HEK293 (cell line): ENCODE results near the gene TMEM45B.
"Not testable (repeated sequence)": the region's sequence is repeated elsewhere in the genome, so short reads cannot be mapped to it uniquely, and the experiment has no call there.

Experiments used
- CTCF ChIA-PET: fragments of 350-600 bp; formaldehyde crosslinking; extraction: SDS; loops from one replicate; lab custom pipeline; 2021; ENCODE audit warnings: antibody characterized with exemption; lab: Yijun Ruan, JAX
- POLR2A ChIA-PET: fragments of 300-600 bp; formaldehyde crosslinking; extraction: SDS; loops from one replicate; lab custom pipeline; 2020; ENCODE audit warnings: antibody characterized with exemption, inconsistent platforms; lab: Yijun Ruan, JAX
- H3K27ac ChIP-seq: fragments of 200-500 bp; sonication (Bioruptor generic); 2 replicates; pipeline ENCODE4 v1.5.1; 2014; ENCODE audit warnings: low read depth, low read length, control low read depth, inconsistent platforms; ENCODE audit errors: extremely low read depth
- H3K36me3 ChIP-seq, 2 experiments: fragments of 200-500 bp in 1 of 2; sonication (Bioruptor generic) in 1 of 2; 1 replicate in 1 of 2; 2 replicates in 1 of 2; pipeline ENCODE4 v1.5.1; 2014 to 2017; ENCODE audit warnings: inconsistent platforms in 2 of 2, low read length in 2 of 2; ENCODE audit not compliant: control insufficient read depth in 2 of 2, insufficient read depth in 1 of 2
- H3K4me1 ChIP-seq: fragments of 200-500 bp; sonication (Bioruptor generic); 2 replicates; pipeline ENCODE4 v1.5.1; 2014; ENCODE audit warnings: mild to moderate bottlenecking, low read length, inconsistent platforms; ENCODE audit not compliant: control insufficient read depth, insufficient read depth
- H3K4me3 ChIP-seq: 2 replicates; pipeline ENCODE4 v1.5.1; 2011; ENCODE audit warnings: low read depth, mild to moderate bottlenecking, control low read depth, low read length, moderate library complexity
- H3K9me3 ChIP-seq: fragments of 200-500 bp; sonication (Bioruptor generic); 2 replicates; pipeline ENCODE4 v1.5.1; 2014; ENCODE audit warnings: low read depth, low read length, inconsistent platforms; ENCODE audit not compliant: control insufficient read depth, insufficient read depth
- ELK4 ChIP-seq: IDR thresholded peaks from 2 replicates; pipeline ENCODE4 v1.6.1; 2011; ENCODE audit warnings: mild to moderate bottlenecking, low read depth, low read length, borderline replicate concordance
- GLI2 ChIP-seq: fragments of 450-650 bp; formaldehyde crosslinking; IDR thresholded peaks from 2 replicates; pipeline ENCODE4; 2017; ENCODE audit warnings: missing biosample characterization, missing genetic modification characterization, low read depth, borderline replicate concordance
- OSR2 ChIP-seq: fragments of 450-650 bp; formaldehyde crosslinking; IDR thresholded peaks from 2 replicates; pipeline ENCODE4 v1.5.1; 2016; ENCODE audit warnings: missing biosample characterization, missing genetic modification characterization
- OVOL3 ChIP-seq: fragments of 450-650 bp; formaldehyde crosslinking; IDR thresholded peaks from 2 replicates; pipeline ENCODE4 v1.5.1; 2016; ENCODE audit warnings: missing biosample characterization, missing genetic modification characterization
- SETDB1 ChIP-seq: IDR thresholded peaks from one replicate; pipeline ENCODE4 v1.6.1; 2017; ENCODE audit warnings: mild to moderate bottlenecking, low read length, moderate library complexity, mixed read lengths; ENCODE audit not compliant: insufficient read length
- SP2 ChIP-seq: fragments of 450-650 bp; formaldehyde crosslinking; IDR thresholded peaks from 2 replicates; pipeline ENCODE4 v1.5.1; 2016; ENCODE audit warnings: missing biosample characterization, missing genetic modification characterization
- SP3 ChIP-seq: fragments of 450-650 bp; formaldehyde crosslinking; IDR thresholded peaks from 2 replicates; pipeline ENCODE4 v1.5.1; 2016; ENCODE audit warnings: missing biosample characterization, missing genetic modification characterization
- ZBTB6 ChIP-seq: fragments of 450-650 bp; formaldehyde crosslinking; IDR thresholded peaks from 2 replicates; pipeline ENCODE4 v1.5.1; 2017; ENCODE audit warnings: missing biosample characterization, missing genetic modification characterization
- ZFP41 ChIP-seq: fragments of 450-650 bp; formaldehyde crosslinking; IDR thresholded peaks from 2 replicates; pipeline ENCODE4 v1.5.1; 2016; ENCODE audit warnings: missing biosample characterization, missing genetic modification characterization, borderline replicate concordance
- ZNF121 ChIP-seq: fragments of 450-650 bp; formaldehyde crosslinking; IDR thresholded peaks from 2 replicates; pipeline ENCODE4 v1.5.1; 2016; ENCODE audit warnings: missing biosample characterization, missing genetic modification characterization
- ZNF19 ChIP-seq: fragments of 450-650 bp; formaldehyde crosslinking; IDR thresholded peaks from 2 replicates; pipeline ENCODE4; 2016; ENCODE audit warnings: missing biosample characterization, missing genetic modification characterization, low read depth
- ZNF266 ChIP-seq: fragments of 450-650 bp; formaldehyde crosslinking; IDR thresholded peaks from 2 replicates; pipeline ENCODE4 v1.5.1; 2016; ENCODE audit warnings: missing biosample characterization, missing genetic modification characterization, low read depth
- ZNF311 ChIP-seq: fragments of 450-650 bp; formaldehyde crosslinking; IDR thresholded peaks from 2 replicates; pipeline ENCODE4 v1.5.1; 2017; ENCODE audit warnings: missing biosample characterization, missing genetic modification characterization, borderline replicate concordance
- ZNF404 ChIP-seq: fragments of 450-650 bp; formaldehyde crosslinking; IDR thresholded peaks from 2 replicates; pipeline ENCODE4 v1.5.1; 2017; ENCODE audit warnings: missing biosample characterization, missing genetic modification characterization
- ZNF433 ChIP-seq: fragments of 450-650 bp; formaldehyde crosslinking; IDR thresholded peaks from 2 replicates; pipeline ENCODE4 v1.5.1; 2016; ENCODE audit warnings: missing biosample characterization, missing genetic modification characterization, low read depth
- ZNF473 ChIP-seq: fragments of 450-650 bp; formaldehyde crosslinking; IDR thresholded peaks from 2 replicates; pipeline ENCODE4 v1.5.1; 2017; ENCODE audit warnings: missing biosample characterization, missing genetic modification characterization
- ZNF501 ChIP-seq: fragments of 450-650 bp; formaldehyde crosslinking; IDR thresholded peaks from 2 replicates; pipeline ENCODE4 v1.5.1; 2016; ENCODE audit warnings: missing biosample characterization, missing genetic modification characterization
- ZNF548 ChIP-seq: fragments of 450-650 bp; formaldehyde crosslinking; IDR thresholded peaks from 2 replicates; pipeline ENCODE4 v1.5.1; 2016; ENCODE audit warnings: missing biosample characterization, missing genetic modification characterization
- ZNF621 ChIP-seq: fragments of 450-650 bp; formaldehyde crosslinking; IDR thresholded peaks from 2 replicates; pipeline ENCODE4 v1.5.1; 2017; ENCODE audit warnings: missing biosample characterization, missing genetic modification characterization
- ZNF658 ChIP-seq: fragments of 450-650 bp; formaldehyde crosslinking; IDR thresholded peaks from 2 replicates; pipeline ENCODE4; 2016; ENCODE audit warnings: missing biosample characterization, missing genetic modification characterization
- ZNF704 ChIP-seq: fragments of 450-650 bp; formaldehyde crosslinking; IDR thresholded peaks from 2 replicates; pipeline ENCODE4 v1.5.1; 2016; ENCODE audit warnings: missing biosample characterization, missing genetic modification characterization
- ZNF830 ChIP-seq: fragments of 450-650 bp; IDR thresholded peaks from 2 replicates; pipeline ENCODE4 v1.5.0; 2018; ENCODE audit warnings: missing biosample characterization, missing genetic modification characterization, low read depth, mild to moderate bottlenecking, moderate library complexity
- ZSCAN16 ChIP-seq: fragments of 450-650 bp; formaldehyde crosslinking; IDR thresholded peaks from 2 replicates; pipeline ENCODE4 v1.5.1; 2016; ENCODE audit warnings: missing biosample characterization, missing genetic modification characterization

Gene TMEM45B

GRCh38 chr11:129769059-129769458, 46.6 kb upstream of the TMEM45B start:
- Histone ChIP-seq H3K27ac (no peak overlapping the region), H3K4me3 (no peak overlapping the region), H3K4me1 (no peaks in the 10 kb centered on the region), H3K36me3 (no peaks in the 10 kb centered on the region), H3K9me3 (no peaks in the 10 kb centered on the region)
- TF ChIP-seq SETDB1 (peak; percentile 39), ZNF658 (tag by site-specific recombination) (no peak)
- POLR2A ChIA-PET = no interaction called here
- CTCF ChIA-PET = no interaction called here

GRCh38 chr11:129770993-129771392, 44.7 kb upstream of the TMEM45B start:
- H3K36me3 ChIP-seq = no peaks in the 10 kb centered on the region
- TF ChIP-seq ZNF704 (tag by site-specific recombination) = no peak
- TF ChIP-seq ELK4 = no peak
- TF ChIP-seq ZNF621 (tag by site-specific recombination) = no peak
- no peak for TF ChIP-seq SP2 (tag by site-specific recombination)
- H3K27ac ChIP-seq = no peak overlapping the region
- H3K9me3 ChIP-seq = no peaks in the 10 kb centered on the region
- no peaks in the 10 kb centered on the region for H3K4me1 ChIP-seq
- ChIA-PET CTCF (no interaction called here), POLR2A (no interaction called here)
- no peak overlapping the region for H3K4me3 ChIP-seq

- CTCF ChIA-PET = interaction anchor here (0.5 to 0.6 kb wide), 2 partner anchors 133 to 918 kb away, joined by 3 read pairs; no protein-coding TSS in a partner anchor
- H3K4me1 ChIP-seq, H3K9me3 ChIP-seq, H3K27ac ChIP-seq, H3K36me3 ChIP-seq, H3K4me3 ChIP-seq, POLR2A ChIA-PET: not testable (repeated sequence)
These were observed 44.2 kb upstream of the TMEM45B start for GRCh38 chr11:129771456-129771855.

- CTCF ChIA-PET = interaction anchor here (0.6 to 1.2 kb wide), 3 partner anchors 103 to 1557 kb away, joined by 3 to 7 read pairs (median 3); no protein-coding TSS in a partner anchor
- no peaks in the 10 kb centered on the region for H3K4me1 ChIP-seq
- H3K9me3 ChIP-seq = no peaks in the 10 kb centered on the region
- H3K27ac ChIP-seq = no peak overlapping the region
- TF ChIP-seq ZNF473 (tag by site-specific recombination) (no peak), ZNF501 (no peak), ZNF433 (no peak), ZNF121 (tag by site-specific recombination) (no peak), GLI2 (tag by site-specific recombination) (no peak), ZNF830 (tag by site-specific recombination) (no peak), ZNF266 (tag by site-specific recombination) (no peak), SP3 (tag by site-specific recombination) (no peak), ZNF19 (tag by site-specific recombination) (no peak), ZNF311 (tag by site-specific recombination) (no peak), ZNF404 (no peak), ZNF548 (tag by site-specific recombination) (no peak), OSR2 (no peak), ZBTB6 (tag by site-specific recombination) (no peak), OVOL3 (tag by site-specific recombination) (no peak), ZFP41 (tag by site-specific recombination) (no peak), ZSCAN16 (tag by site-specific recombination) (no peak)
- no peak overlapping the region for H3K4me3 ChIP-seq
- POLR2A ChIA-PET = no interaction called here
- H3K36me3 ChIP-seq = no peaks in the 10 kb centered on the region
These were observed 36.8 kb upstream of the TMEM45B start for GRCh38 chr11:129778877-129779276.
